ENCODE results near the gene FBXL15.

FBXL15 gene

DNA sequence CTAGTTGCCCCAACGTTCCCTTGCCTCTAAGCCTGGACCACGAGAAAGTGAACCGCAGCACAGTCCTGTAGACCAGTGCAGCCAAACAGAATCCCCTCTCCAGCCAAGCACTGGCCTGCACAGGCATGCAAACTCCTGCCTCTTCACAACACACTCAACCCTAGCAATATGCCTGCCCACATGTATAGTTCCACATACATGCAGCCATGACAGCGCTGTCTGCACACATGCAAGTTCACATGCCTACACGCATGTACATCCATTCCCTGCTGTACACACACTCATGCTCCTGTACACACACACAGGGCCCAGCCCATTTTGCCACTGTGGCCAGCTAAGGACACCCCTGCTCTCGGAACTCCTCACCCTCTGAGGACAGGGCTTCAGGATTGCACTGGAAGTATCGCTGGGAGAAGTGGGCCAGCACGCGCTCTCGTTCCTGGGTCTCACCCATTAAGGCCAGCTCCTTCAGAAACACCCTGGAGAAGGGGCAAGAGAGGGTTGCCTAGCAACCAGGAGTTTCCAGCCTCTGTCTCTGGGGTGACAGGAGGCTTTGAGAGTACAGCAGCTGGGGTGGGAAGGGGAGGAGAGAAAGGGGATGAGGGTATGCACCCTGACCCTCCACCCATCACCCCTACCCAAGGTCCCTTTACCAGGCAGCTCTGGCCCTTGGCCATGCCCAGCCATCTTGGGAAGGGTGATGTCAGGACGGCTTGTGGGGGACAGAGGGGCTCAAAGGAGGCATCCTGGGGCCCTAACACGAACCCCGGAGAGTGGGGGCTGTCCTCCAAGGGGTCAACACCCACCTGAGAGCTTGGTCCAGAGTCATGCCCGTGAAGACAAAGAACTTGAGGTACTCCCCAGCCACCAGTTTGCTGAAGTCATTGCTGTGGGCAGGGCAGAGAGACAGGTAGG is 9.0 kb upstream of the FBXL15 start:
- H3K4me3 ChIP-seq (replicated peaks in 1 of 2; ENCODE audit: low read depth in 2 of 2, low read length in 2 of 2) = no peak overlapping the region
- TF ChIP-seq, protein P1, sequence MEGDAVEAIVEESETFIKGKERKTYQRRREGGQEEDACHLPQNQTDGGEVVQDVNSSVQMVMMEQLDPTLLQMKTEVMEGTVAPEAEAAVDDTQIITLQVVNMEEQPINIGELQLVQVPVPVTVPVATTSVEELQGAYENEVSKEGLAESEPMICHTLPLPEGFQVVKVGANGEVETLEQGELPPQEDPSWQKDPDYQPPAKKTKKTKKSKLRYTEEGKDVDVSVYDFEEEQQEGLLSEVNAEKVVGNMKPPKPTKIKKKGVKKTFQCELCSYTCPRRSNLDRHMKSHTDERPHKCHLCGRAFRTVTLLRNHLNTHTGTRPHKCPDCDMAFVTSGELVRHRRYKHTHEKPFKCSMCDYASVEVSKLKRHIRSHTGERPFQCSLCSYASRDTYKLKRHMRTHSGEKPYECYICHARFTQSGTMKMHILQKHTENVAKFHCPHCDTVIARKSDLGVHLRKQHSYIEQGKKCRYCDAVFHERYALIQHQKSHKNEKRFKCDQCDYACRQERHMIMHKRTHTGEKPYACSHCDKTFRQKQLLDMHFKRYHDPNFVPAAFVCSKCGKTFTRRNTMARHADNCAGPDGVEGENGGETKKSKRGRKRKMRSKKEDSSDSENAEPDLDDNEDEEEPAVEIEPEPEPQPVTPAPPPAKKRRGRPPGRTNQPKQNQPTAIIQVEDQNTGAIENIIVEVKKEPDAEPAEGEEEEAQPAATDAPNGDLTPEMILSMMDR (IDR thresholded peaks at IDR 0.05; ENCODE audit: low read depth, low read length) = no peak
- DNase-seq (ENCODE audit: low read depth in 2 of 2) = no peak

DNA sequence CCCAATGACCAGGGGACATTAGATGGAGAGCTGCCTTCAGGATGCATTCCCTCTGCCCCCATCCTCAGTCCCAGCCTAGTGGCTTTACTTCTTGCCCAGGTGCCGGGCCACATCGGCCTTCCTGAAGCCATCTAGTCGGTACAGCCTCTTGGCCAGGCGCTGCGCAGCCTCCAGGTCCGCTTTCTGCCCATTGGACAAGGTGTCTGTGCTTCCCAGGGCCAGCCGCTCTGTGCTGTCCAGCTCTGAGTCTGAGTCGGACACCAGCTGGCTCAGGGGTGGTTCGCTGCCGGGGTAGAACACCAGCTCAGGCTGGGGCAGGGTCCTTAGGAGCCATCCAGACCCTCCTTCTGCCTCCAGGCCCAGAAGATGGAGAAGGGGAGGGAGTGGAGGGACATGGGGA is 8.3 kb upstream of the FBXL15 start:
- no peak for DNase-seq (ENCODE audit: low read depth in 2 of 2)
- TF ChIP-seq, protein P1 (IDR thresholded peaks at IDR 0.05; ENCODE audit: low read depth, low read length) = no peak
- H3K4me3 ChIP-seq (replicated peaks in 1 of 2; ENCODE audit: low read depth in 2 of 2, low read length in 2 of 2) = no peak overlapping the region

DNA sequence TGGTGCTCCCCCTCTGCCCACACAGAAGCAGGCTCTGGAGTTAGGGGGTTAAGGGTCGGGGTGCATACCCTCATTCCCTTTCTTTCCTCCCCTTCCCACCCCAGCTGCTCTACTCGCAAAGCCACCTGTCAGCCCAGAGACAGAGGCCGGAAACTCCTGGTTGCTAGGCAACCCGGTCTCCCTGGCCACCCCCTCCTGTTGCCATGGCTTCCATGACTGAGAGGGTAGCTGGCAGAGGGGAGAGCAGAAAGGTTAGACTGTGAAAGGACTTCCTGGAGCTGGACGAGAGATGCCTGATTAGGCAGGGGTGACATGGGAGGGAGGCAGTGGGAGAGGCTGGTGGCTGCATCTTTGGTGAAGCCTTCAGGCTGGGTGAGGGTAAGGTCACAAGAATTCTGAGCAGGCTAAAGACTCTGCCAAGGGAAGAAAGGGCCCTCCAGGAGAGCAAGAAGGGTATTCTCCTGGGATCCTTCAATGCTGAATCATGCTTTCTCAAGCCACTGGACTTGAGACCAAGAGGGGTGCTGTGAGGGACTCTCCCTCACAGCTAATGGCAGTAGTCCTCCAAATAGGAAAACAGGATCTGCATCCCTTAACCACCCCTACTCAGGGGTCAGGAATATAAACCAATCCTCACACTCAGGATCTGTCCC is 7.5 kb upstream of the FBXL15 start:
- peak; percentile 56 to 73 for DNase-seq (ENCODE audit: low read depth in 2 of 2)
- no peak overlapping the region for H3K4me3 ChIP-seq (replicated peaks in 1 of 2; ENCODE audit: low read depth in 2 of 2, low read length in 2 of 2)
- TF ChIP-seq, protein P1 (IDR thresholded peaks at IDR 0.05; ENCODE audit: low read depth, low read length) = no peak

DNA sequence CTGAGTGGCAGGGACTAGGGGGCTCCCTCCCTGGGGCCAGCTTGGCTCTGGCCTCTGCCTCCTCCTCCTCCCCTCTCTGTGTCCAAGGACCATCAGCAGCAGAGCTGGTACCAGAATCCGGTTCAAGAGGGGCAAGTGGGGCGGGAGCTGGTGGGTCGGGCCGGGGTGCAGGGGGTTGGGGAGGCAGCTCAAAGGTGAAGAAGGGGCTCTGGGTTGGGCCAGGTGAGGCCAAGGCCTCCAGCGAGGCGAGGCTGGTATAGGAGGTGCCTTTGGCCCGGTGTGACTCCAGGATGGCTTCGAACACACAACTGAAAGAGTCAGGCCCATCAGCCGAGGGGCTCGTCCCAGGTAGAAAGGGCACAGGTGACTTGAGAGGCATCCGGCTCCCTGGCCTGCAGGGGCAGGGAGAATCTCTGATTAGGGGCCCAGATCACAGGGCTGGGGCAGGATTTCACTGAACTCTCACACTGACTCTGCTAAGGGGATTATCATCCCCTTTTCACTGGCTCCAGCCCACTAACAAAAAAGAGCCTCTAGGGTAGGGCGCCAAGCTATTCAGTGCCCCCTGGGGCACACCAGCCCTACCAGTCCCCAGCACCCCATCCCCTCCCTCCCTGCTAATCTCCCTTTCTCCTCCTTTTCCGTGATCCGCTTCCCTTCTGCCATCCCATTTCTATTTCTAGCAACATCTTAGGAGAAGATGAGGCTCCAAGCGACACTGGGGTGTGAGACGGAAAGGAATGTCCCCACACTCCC is 6.7 kb upstream of the FBXL15 start:
- no peak overlapping the region for H3K4me3 ChIP-seq (replicated peaks in 1 of 2; ENCODE audit: low read depth in 2 of 2, low read length in 2 of 2)
- TF ChIP-seq, protein P1 (IDR thresholded peaks at IDR 0.05; ENCODE audit: low read depth, low read length) = no peak
- no peak for DNase-seq (ENCODE audit: low read depth in 2 of 2)

DNA sequence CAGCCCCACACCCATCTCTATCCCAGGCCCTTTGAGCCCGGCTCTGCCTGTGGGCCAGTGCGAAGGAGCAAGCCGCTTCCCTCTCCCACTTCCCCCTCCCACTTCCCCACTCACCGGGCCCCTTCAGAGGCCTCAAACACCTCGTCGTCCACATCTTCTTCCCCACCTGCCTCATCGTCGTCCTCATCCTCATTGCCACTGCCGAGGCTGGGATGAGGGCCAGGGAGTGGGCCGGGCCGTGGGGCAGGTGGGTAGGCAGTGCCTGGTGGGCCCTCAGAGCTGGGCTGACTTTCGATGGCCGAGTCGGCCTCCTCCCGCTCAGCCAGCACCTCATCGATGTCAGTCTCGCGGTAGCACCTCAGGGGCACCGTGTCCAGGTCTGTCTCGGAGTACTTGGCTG is 5.9 kb upstream of the FBXL15 start:
- no peak overlapping the region for H3K4me3 ChIP-seq (replicated peaks in 1 of 2; ENCODE audit: low read depth in 2 of 2, low read length in 2 of 2)
- DNase-seq (ENCODE audit: low read depth in 2 of 2) = no peak
- TF ChIP-seq, protein P1 (IDR thresholded peaks at IDR 0.05; ENCODE audit: low read depth, low read length) = no peak

DNA sequence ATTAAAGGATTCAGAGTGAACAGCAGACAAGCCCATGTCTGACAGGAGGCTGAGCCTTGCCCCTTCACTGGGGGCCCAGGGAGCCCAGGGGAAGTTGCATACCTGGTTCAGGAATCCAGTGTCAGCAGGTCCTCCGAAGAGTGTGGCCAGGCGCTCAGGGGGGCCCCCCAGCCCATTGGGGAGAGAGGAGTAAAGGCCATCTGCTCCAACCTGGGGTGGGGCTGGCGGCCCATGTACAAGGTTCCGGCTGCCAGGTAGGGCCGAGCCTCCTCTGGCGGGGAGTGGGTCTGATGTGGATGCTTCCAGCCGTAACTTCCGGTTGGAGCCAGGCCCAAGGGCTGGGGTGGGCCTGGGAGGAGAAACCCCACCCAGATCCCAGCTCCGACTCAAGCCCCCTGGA is 4.4 kb upstream of the FBXL15 start:
- no peak overlapping the region for H3K4me3 ChIP-seq (replicated peaks in 1 of 2; ENCODE audit: low read depth in 2 of 2, low read length in 2 of 2)
- no peak for DNase-seq (ENCODE audit: low read depth in 2 of 2)
- TF ChIP-seq, protein P1 (IDR thresholded peaks at IDR 0.05; ENCODE audit: low read depth, low read length) = no peak

All from cardiac fibroblast (primary cell).